DOHH2 (cell line): ENCODE data around the gene RAB3GAP1.
"Not testable (repeated sequence)": the region's sequence is repeated elsewhere in the genome, so short reads cannot be mapped to it uniquely, and the experiment has no call there.

ENCODE experiments used
- H3F3A ChIP-seq: fragments of 200-600 bp; sonication (generic), shearing (Covaris generic); 2 replicates; pipeline ENCODE4 v1.6.0; 2016; ENCODE audit warnings: antibody characterized with exemption, mild to moderate bottlenecking; ENCODE audit not compliant: control insufficient read depth, insufficient read depth
- H3K27ac ChIP-seq: fragments of 200-600 bp; sonication (generic); 2 replicates; pipeline ENCODE4 v1.5.1; 2014; ENCODE audit warnings: low read depth, mild to moderate bottlenecking, low read length, moderate library complexity
- H3K27me3 ChIP-seq: fragments of 200-600 bp; sonication (generic); 2 replicates; pipeline ENCODE4 v1.6.1; 2014; ENCODE audit warnings: mild to moderate bottlenecking, low read length, mixed read lengths; ENCODE audit not compliant: control insufficient read depth
- H3K36me3 ChIP-seq: fragments of 200-600 bp; sonication (generic); 2 replicates; pipeline ENCODE4 v1.6.1; 2014; ENCODE audit warnings: mild to moderate bottlenecking, low read length, moderate library complexity, mixed read lengths; ENCODE audit not compliant: control insufficient read depth
- H3K4me1 ChIP-seq: fragments of 200-600 bp; sonication (generic); 2 replicates; pipeline ENCODE4 v1.6.1; 2014; ENCODE audit warnings: mild to moderate bottlenecking, low read length, mixed read lengths; ENCODE audit not compliant: control insufficient read depth
- H3K4me2 ChIP-seq: fragments of 200-600 bp; sonication (generic); 2 replicates; pipeline ENCODE4 v1.6.0; 2014; ENCODE audit warnings: mild to moderate bottlenecking, low read length, moderate library complexity
- H3K4me3 ChIP-seq: fragments of 200-600 bp; sonication (generic); 2 replicates; pipeline ENCODE4 v1.5.1; 2014; ENCODE audit warnings: mild to moderate bottlenecking, low read length, mixed read lengths
- H3K79me2 ChIP-seq: fragments of 200-600 bp; sonication (generic); 2 replicates; pipeline ENCODE4 v1.6.1; 2014; ENCODE audit warnings: mild to moderate bottlenecking, low read length, mixed read lengths; ENCODE audit not compliant: control insufficient read depth
- H3K9me2 ChIP-seq: fragments of 200-600 bp; sonication (generic); replicated peaks from 2 replicates; pipeline ENCODE4 v1.6.1; 2014; ENCODE audit warnings: mild to moderate bottlenecking, low read length, mixed read lengths; ENCODE audit not compliant: control insufficient read depth
- H3K9me3 ChIP-seq: fragments of 200-600 bp; sonication (generic); 2 replicates; pipeline ENCODE4 v1.6.1; 2014; ENCODE audit warnings: antibody characterized with exemption, low read length, mixed read lengths; ENCODE audit not compliant: control insufficient read depth, insufficient read depth
- H4K20me1 ChIP-seq: fragments of 200-600 bp; sonication (generic); 2 replicates; pipeline ENCODE4 v1.6.0; 2014; ENCODE audit warnings: low read depth, mild to moderate bottlenecking, antibody characterized with exemption, low read length, moderate library complexity; ENCODE audit not compliant: control insufficient read depth, insufficient read depth
- CTCF ChIP-seq: fragments of 200-600 bp; sonication (generic); IDR thresholded peaks from one replicate; pipeline ENCODE4 v1.5.1; 2014; ENCODE audit warnings: antibody characterized with exemption, mild to moderate bottlenecking, low read depth, low read length; ENCODE audit not compliant: poor library complexity, severe bottlenecking
- EZH2phosphoT487 ChIP-seq: fragments of 200-600 bp; sonication (generic); IDR thresholded peaks from 2 replicates; pipeline ENCODE4 v1.6.1; 2017; ENCODE audit warnings: borderline replicate concordance, mild to moderate bottlenecking, antibody characterized with exemption, low read length, moderate library complexity, mixed read lengths

Gene RAB3GAP1

GRCh38 chr2:135029481-135030134 is 22.5 kb upstream of the RAB3GAP1 start:
- Histone ChIP-seq H3K4me3 (no peak overlapping the region), H4K20me1 (no peaks in the 10 kb centered on the region), H3K79me2 (no peaks in the 10 kb centered on the region), H3K27me3 (no peaks in the 10 kb centered on the region), H3K9me3 (no peaks in the 10 kb centered on the region), H3K27ac (no peak overlapping the region), H3K9me2 (no peaks in the 10 kb centered on the region), H3K4me1 (no peaks in the 10 kb centered on the region), H3K4me2 (no peak overlapping the region), H3K36me3 (no peaks in the 10 kb centered on the region), H3F3A (no peaks in the 10 kb centered on the region)
- TF ChIP-seq EZH2phosphoT487, result no peak
- TF ChIP-seq CTCF, result no peak

DNA sequence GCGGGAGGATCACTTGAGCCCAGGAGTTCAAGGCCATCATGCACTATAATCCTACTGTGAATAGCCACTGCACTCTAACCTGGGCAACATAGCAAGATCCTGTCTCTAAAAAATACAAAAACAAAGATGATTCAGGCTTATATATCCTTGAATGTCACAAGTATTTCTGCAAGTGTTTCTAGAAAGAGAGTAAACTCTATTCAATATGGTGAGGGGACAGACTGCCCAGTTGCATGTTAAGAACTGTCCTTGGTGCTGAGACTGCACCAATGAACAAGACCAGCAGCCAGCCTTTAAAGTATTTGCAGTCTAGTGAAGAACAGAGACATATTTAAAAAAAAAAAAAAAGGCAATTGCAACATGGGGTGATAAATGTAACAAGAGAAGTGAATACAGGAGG is 21.3 kb upstream of the RAB3GAP1 start:
- Histone ChIP-seq H3K4me2 (no peak overlapping the region), H3K4me3 (no peak overlapping the region), H3K36me3 (no peaks in the 10 kb centered on the region), H4K20me1 (no peaks in the 10 kb centered on the region), H3F3A (no peaks in the 10 kb centered on the region), H3K4me1 (no peaks in the 10 kb centered on the region), H3K27ac (no peak overlapping the region), H3K9me2 (no peaks in the 10 kb centered on the region), H3K27me3 (no peaks in the 10 kb centered on the region), H3K79me2 (no peaks in the 10 kb centered on the region), H3K9me3 (no peaks in the 10 kb centered on the region)
- TF ChIP-seq CTCF (no peak), EZH2phosphoT487 (no peak)

DNA sequence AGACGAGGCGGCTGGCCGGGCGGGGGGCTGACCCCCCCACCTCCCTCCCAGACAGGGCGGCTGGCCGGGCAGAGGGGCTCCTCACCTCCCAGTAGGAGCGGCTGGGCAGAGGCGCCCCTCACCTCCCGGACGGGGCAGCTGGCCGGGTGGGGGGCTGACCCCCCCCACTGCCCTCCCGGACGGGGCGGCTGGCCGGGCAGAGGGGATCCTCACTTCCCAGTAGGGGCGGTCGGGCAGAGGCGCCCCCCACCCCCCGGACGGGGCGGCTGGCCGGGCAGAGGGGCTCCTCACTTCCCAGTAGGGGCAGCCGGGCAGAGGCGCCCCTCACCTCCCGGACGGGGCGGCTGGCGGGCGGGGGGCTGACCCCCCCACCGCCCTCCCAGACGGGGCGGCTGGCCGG is 18.9 kb upstream of the RAB3GAP1 start:
- not testable (repeated sequence) for H3K27me3 ChIP-seq, H3K79me2 ChIP-seq, H3K9me2 ChIP-seq, H3K4me2 ChIP-seq, H3K9me3 ChIP-seq, H4K20me1 ChIP-seq, H3K4me1 ChIP-seq, H3K36me3 ChIP-seq, H3K4me3 ChIP-seq, H3K27ac ChIP-seq, H3F3A ChIP-seq

- H3K4me2 ChIP-seq, result no peak overlapping the region
- H3K9me2 ChIP-seq, result no peaks in the 10 kb centered on the region
- TF ChIP-seq CTCF (no peak), EZH2phosphoT487 (no peak)
- no peaks in the 10 kb centered on the region for H3K27me3 ChIP-seq
- H3K36me3 ChIP-seq, result no peaks in the 10 kb centered on the region
- H4K20me1 ChIP-seq, result no peaks in the 10 kb centered on the region
- H3F3A ChIP-seq, result no peaks in the 10 kb centered on the region
- no peak overlapping the region for H3K27ac ChIP-seq
- no peaks in the 10 kb centered on the region for H3K79me2 ChIP-seq
- H3K4me1 ChIP-seq, result no peaks in the 10 kb centered on the region
- no peak overlapping the region for H3K4me3 ChIP-seq
- no peaks in the 10 kb centered on the region for H3K9me3 ChIP-seq
Observed at GRCh38 chr2:135037831-135038230, 14.3 kb upstream of the RAB3GAP1 start.
